Activated naive CD4-positive, alpha-beta T cell (primary cell): ENCODE data around the gene SPAG16.
"Not testable (repeated sequence)": the region's sequence is repeated elsewhere in the genome, so short reads cannot be mapped to it uniquely, and the experiment has no call there.

Experiments used
- DNase-seq, 4 experiments: peaks; one replicate each; lab custom pipeline; 2025; lab: John Stamatoyannopoulos, UW

Gene SPAG16

GRCh38 chr2:213691351-213691750 is 407.1 kb downstream of the SPAG16 start:
- DNase-seq, result no peak

GRCh38 chr2:213696442-213696841 is 412.2 kb downstream of the SPAG16 start:
- DNase-seq, result no peak

DNA sequence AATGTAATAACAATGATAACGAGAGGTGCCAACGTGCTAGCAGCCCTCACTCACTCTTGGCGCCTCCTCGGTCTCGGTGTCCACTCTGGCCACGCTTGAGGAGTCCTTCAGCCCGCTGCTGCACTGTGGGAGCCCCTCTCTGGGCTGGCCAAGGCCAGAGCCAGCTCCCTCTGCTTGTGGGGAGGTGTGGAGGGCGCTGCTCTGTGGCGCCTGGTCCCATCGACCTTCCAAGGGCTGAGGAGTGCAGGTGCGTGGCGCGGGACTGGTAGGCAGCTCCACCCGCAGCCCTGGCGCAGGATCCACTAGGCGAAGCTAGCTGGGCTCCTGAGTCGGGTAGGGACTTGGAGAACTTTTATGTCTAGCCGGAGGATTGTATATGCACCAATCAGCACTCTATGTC is 417.1 kb downstream of the SPAG16 start:
- DNase-seq, result not testable (repeated sequence)

GRCh38 chr2:213703406-213704098 is 419.3 kb downstream of the SPAG16 start:
- DNase-seq, result no peak

DNA sequence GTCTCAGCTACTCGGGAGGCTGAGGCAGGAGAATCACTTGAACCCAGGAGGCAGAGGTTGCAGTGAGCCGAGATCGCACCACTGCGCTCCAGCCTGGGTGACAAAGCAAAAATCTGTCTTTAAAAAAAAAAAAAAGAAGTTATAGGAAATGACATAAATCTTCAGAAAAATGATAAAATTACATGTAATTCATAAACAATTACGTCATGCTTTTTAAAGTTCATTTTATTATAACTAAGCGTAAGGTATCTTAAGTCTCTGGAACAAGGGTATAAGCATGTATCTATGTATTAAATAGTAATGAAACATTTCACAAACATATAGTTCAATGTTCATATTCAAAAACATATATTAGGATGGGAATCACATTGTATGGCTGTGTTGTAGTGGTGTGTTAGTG is 425.9 kb downstream of the SPAG16 start:
- no peak for DNase-seq

DNA sequence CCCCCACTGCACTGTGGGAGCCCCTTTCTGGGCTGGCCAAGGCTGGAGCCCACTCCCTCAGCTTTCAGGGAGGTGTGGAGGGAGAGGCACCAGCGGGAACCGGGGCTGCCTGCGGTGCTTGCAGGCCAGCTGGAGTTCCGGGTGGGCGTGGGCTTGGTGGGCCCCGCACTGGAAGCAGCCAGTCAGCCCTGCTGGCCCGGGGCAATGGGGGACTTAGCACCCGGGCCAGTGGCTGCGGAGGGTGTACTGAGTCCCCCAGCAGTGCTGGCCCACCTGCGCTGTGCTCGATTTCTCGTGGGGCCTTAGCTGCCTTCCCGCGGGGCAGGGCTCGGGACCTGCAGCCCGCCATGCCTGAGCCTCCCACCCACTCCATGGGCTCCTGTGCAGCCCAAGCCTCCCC is 434.1 kb downstream of the SPAG16 start:
- DNase-seq, result not testable (repeated sequence)

DNA sequence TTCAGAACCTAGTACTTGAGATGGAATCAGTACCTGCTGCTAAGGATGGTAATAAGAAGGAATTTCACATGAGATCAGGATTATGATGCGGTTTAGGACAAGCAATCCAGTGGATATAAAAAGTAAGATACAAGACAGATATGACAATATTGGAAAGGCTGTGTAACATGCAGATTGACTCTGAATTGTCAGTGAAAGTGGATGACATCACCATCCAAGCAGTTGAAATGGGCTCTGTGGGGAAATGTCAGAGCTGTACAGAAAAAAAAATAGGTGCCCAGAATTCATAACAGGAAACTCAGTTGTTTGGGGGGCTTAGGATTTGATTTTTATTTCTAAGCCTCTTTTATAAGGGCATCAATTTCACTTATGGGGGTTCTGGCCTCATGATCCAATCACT is 438.3 kb downstream of the SPAG16 start:
- DNase-seq, result no peak

DNA sequence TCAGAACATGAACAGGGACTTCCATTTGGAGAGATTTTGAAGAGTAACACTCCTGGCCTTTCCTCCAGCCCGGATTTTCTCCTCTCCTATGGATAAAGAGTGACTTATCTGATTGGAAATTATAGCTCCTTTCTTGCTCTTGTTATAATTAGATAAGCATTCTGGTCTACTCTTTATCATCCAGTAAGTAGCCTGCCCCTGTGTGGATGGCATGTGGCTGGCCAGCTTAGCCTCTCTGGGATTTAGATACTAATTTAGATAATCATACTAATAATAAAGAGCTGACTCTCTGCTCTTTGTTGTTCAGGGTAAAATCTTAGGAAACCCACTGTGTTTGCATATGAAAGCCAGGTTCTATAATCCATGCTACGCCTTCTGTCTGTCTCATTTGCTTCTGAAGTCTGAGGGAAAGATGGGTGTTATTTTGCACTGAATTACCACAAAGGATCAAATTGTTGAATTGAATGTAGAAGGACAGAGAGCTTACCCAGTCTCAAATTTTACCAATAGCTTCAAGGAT is 438.8 kb downstream of the SPAG16 start:
- no peak for DNase-seq

GRCh38 chr2:213723707-213724106 is 439.4 kb downstream of the SPAG16 start:
- no peak for DNase-seq

- no peak for DNase-seq
Measured at GRCh38 chr2:213726101-213726500, 441.8 kb downstream of the SPAG16 start.

DNA sequence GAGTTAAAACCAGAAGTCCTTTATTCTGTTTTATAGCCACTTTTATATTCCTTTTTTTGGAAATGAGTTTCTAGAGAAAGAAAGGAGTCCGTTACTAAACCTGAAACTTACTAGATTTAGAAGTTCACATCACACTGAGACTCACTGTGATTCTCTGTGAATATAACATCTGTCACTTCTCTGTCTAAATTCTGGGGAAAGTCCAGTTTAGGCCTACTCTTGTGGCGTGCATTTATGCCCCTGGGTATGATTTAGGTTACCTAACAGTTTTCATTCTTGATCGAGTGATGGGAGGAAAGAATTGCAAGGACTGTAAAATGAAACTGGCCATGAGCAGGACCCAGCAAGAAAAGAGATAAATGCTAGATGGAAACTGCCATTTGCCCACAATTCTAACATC is 449.6 kb downstream of the SPAG16 start:
- no peak for DNase-seq

- DNase-seq, result no peak
Measured at GRCh38 chr2:213740453-213740852, 456.2 kb downstream of the SPAG16 start.

GRCh38 chr2:213751446-213751845 is 467.2 kb downstream of the SPAG16 start:
- DNase-seq, result no peak

GRCh38 chr2:213752575-213752974 is 468.3 kb downstream of the SPAG16 start:
- DNase-seq, result no peak

DNA sequence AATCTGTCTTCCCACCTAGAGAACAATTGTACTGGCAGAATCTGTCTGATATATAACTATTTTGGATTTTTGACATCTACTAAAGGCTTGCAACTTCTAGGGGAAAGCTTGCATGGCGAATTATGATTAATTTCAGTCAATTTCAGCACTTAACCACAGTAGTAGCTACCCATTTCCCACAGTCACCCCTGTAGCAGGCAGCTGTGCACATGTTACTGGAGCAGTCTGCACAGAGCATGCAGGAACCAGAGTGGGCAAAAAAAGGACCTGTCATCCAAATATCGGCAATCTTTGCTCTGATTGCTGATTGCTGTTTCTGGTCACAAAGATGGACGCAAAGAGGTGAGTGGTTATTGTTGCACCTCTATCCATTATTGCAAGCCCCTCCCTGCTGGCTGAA is 473.3 kb downstream of the SPAG16 start:
- no peak for DNase-seq

DNA sequence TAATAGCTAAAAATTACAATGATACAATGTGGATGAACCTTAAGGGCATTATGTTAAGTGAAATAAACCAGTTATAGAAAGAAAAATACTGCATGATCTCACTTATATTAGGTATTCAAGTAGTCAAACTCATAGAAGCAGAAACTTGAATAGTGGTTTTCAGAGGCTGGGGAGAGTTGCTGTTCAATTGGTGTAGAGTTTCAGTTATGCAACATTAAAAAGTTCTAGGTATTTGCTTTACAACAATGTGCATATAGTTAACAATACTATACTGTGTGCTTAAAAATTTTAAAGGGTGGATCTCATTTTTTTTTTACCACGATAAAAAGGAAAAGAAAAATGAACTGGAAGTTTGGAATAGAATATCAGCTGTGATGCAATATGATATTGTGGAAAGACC is 479.1 kb downstream of the SPAG16 start:
- DNase-seq, result no peak

- DNase-seq, result no peak
Measured at GRCh38 chr2:213763963-213764362, 479.7 kb downstream of the SPAG16 start.

GRCh38 chr2:213764849-213765248 is 480.6 kb downstream of the SPAG16 start:
- no peak for DNase-seq

DNA sequence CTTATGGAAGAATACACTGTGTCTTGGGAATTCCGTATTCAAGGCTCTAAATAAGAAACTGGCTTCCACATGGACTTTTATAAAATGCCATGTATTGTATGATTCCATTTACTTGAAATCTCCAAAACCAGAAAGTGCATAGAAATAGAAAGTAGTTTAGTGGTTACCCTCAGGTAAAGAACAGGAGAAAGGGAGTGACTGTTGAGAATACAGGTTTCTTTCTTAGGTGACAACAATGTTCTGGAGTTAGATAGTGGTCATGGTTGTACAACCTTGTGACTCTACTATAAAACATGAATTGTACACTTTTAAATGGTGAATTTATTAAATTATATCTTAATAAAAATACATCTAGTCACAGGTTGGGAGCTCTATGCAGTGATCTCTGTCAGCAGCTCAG is 481.8 kb downstream of the SPAG16 start:
- no peak for DNase-seq

GRCh38 chr2:213766465-213766901 is 482.2 kb downstream of the SPAG16 start:
- no peak for DNase-seq

DNA sequence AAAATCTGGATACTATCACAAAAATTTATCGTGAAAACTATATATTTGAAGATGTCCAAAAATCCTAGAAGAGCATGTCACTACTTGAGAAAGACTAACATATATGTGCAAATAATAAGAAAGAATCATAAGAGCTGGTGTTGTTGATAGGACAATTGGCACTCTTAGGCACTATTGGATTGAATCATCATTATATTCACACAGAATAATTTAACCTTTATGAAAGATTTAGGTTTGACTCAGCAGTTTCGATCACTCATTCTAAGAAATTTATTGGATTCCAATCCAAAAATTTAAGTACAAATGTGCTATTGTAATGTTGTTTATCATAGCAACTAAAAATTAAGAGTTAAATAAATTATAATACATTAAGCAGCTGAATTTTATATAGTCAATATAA is 503.6 kb downstream of the SPAG16 start:
- no peak for DNase-seq

- no peak for DNase-seq
Measured at GRCh38 chr2:213789940-213790339, 505.7 kb downstream of the SPAG16 start.

DNA sequence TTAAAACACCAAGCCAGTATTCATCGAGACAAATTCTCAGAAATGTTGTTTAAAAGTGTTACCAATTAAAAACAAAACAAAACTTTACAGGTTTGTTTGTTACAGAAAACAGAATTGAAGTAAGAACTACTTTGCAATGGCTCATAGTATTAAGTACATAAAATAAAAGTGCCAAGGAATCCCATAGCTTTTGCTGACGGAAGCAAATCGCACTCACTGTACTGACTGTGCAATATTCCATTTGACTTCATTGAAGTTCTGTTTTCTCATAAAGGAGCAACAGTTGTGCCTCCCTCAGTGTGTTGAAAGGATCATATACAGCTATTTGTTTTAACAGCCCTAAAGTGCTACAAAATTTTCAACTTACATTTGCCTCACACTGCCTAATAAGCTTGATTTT is 507.8 kb downstream of the SPAG16 start:
- no peak for DNase-seq

GRCh38 chr2:213806125-213806726 is 522.0 kb downstream of the SPAG16 start:
- no peak for DNase-seq
